MCF 10A (cell line): ENCODE measurements around the gene NPW. TPM values are rescaled to one million over a fixed set of nuclear protein-coding genes. Genes with fewer than 3 reads are reported as not detected.

Source experiments
- BruUV-seq: library from RNA; stranded (reverse); fragments of 400-500 nt; replicated peaks from 2 replicates; lab custom pipeline; 2021; lab: Mats Ljungman, UMichigan
- CTCF ChIA-PET: fragments of 300-600 bp; sonication (Branson Sonifier 250); formaldehyde crosslinking; extraction: SDS; loops from one replicate; lab custom pipeline; 2021; ENCODE audit warnings: antibody characterized with exemption, inconsistent platforms; lab: Yijun Ruan, JAX
- POLR2A ChIA-PET: fragments of 300-600, 350-650 bp; sonication (Branson Sonifier 250); formaldehyde crosslinking; extraction: SDS; loops from one replicate; lab custom pipeline; 2020; ENCODE audit warnings: antibody characterized with exemption, inconsistent platforms; lab: Yijun Ruan, JAX
- DNase-seq: peaks from one replicate; pipeline ENCODE4 v3.0.0-alpha.2; 2018; ENCODE audit not compliant: unreplicated experiment
- H3K27ac Mint-ChIP-seq: one replicate; pipeline ENCODE4 v1.8.0; 2022; ENCODE audit warnings: mild to moderate bottlenecking, low read depth, mixed read lengths; ENCODE audit not compliant: unreplicated experiment
- H3K27me3 Mint-ChIP-seq: one replicate; pipeline ENCODE4 v1.8.0; 2022; ENCODE audit warnings: mixed read lengths; ENCODE audit not compliant: insufficient read depth, unreplicated experiment
- H3K36me3 Mint-ChIP-seq: one replicate; pipeline ENCODE4 v1.8.0; 2022; ENCODE audit warnings: mild to moderate bottlenecking, moderate library complexity, mixed read lengths; ENCODE audit not compliant: insufficient read depth, unreplicated experiment
- H3K4me1 Mint-ChIP-seq: one replicate; pipeline ENCODE4 v1.8.0; 2022; ENCODE audit warnings: mixed read lengths; ENCODE audit not compliant: insufficient read depth, unreplicated experiment
- H3K4me3 Mint-ChIP-seq: one replicate; pipeline ENCODE4 v1.8.0; 2022; ENCODE audit warnings: mild to moderate bottlenecking, moderate library complexity, mixed read lengths; ENCODE audit not compliant: unreplicated experiment
- H3K9me3 Mint-ChIP-seq: one replicate; pipeline ENCODE4 v1.8.0; 2022; ENCODE audit warnings: mixed read lengths; ENCODE audit not compliant: unreplicated experiment
- intact Hi-C: fragments of 100-400 bp; cut with micrococcal nuclease; formaldehyde crosslinking; loops from 2 replicates; pipeline ENCODE4 v1.14.1; 2022
- total RNA-seq: library from RNA; stranded (reverse); gene quantifications from 2 replicates; pipeline ENCODE4 v1.2.3, GENCODE V29; 2022
- TF ChIP-seq, protein P1 (sequence below): fragments of 200-600 bp; IDR thresholded peaks from one replicate; pipeline ENCODE4 v1.8.0; 2022; ENCODE audit warnings: antibody characterized with exemption, mild to moderate bottlenecking; ENCODE audit not compliant: unreplicated experiment

The NPW gene
- total RNA-seq, 1 experiment from 2014 or later, result 4.9 TPM

- BruUV-seq, result no TSS peak
- ChIA-PET POLR2A (interaction anchor here (0.7 to 0.8 kb wide), 2 partner anchors 118 to 226 kb away, joined by 3 to 4 read pairs; partner anchors contain the start of gene TRAF7), CTCF (no interaction called here)
- Mint-ChIP-seq H3K27me3 (no peaks in the 10 kb centered on the region), H3K9me3 (no peaks in the 10 kb centered on the region), H3K4me3 (no peak overlapping the region), H3K36me3 (no peaks in the 10 kb centered on the region), H3K27ac (no peak overlapping the region), H3K4me1 (no peaks in the 10 kb centered on the region)
- TF ChIP-seq, protein P1, sequence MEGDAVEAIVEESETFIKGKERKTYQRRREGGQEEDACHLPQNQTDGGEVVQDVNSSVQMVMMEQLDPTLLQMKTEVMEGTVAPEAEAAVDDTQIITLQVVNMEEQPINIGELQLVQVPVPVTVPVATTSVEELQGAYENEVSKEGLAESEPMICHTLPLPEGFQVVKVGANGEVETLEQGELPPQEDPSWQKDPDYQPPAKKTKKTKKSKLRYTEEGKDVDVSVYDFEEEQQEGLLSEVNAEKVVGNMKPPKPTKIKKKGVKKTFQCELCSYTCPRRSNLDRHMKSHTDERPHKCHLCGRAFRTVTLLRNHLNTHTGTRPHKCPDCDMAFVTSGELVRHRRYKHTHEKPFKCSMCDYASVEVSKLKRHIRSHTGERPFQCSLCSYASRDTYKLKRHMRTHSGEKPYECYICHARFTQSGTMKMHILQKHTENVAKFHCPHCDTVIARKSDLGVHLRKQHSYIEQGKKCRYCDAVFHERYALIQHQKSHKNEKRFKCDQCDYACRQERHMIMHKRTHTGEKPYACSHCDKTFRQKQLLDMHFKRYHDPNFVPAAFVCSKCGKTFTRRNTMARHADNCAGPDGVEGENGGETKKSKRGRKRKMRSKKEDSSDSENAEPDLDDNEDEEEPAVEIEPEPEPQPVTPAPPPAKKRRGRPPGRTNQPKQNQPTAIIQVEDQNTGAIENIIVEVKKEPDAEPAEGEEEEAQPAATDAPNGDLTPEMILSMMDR, result no peak
- intact Hi-C loops, result no loop called here
- no peak for DNase-seq
These were observed 18.2 kb downstream of the NPW start for GRCh38 chr16:2037647-2038381.

DNA sequence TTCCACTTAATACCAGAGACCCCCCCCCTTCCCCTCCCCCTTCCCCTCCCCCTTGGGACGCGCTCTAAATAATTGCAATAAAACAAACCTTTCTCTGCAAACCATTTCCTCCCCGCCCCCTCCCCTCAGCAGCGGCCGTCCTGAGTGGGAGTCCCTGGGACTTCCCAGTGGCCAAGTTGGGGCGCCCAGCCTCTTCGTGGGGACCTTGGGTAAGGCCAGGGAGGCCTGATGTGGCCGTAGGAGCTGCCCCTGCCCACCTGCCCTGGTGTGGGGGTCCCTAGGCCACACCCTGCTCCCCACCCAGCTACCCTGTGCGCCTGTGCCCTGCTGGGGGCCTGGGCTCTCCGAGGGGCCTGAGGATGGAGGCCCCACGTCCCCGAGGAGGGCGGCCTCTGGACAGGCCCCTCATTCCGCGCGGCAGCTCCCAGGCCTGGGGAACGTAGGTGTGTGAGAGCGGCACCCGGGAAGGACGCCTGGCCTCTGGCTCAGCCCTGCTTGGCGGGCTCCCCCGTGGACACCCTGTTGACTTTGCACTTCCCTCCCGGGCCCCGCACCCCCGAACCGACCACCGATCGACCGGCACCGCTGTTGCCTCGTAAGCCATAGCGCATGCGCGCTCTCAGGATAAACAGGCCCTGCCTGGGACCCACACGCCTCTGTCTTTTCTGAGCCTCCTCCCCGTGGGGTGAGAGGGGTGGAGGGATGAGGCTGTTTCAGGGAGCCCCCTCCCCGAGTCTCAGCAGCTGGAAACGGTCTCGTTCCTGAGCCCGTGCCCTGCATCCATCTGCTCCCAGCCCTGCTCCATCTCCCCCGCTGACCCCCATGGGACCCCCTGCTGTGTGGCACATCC is 19.0 kb downstream of the NPW start:
- no peaks in the 10 kb centered on the region for H3K9me3 Mint-ChIP-seq
- TF ChIP-seq, protein P1, result no peak
- H3K36me3 Mint-ChIP-seq, result no peaks in the 10 kb centered on the region
- DNase-seq, result no peak
- no peaks in the 10 kb centered on the region for H3K27me3 Mint-ChIP-seq
- peaks cover 6% of the 10 kb centered on the region for H3K4me1 Mint-ChIP-seq
- BruUV-seq, result no TSS peak
- intact Hi-C loops, result no loop called here
- CTCF ChIA-PET, result interaction anchor here (0.6 to 0.9 kb wide), 2 partner anchors 102 to 221 kb away, joined by 3 read pairs; no protein-coding TSS in a partner anchor
- H3K4me3 Mint-ChIP-seq, result no peak overlapping the region
- no peak overlapping the region for H3K27ac Mint-ChIP-seq
- POLR2A ChIA-PET, result interaction anchor here (0.6 to 1.0 kb wide), 3 partner anchors 46 to 117 kb away, joined by 3 to 4 read pairs (median 3); partner anchors contain the start of gene TRAF7

GRCh38 chr16:2039274-2040031 is 19.9 kb downstream of the NPW start:
- H3K9me3 Mint-ChIP-seq, result no peaks in the 10 kb centered on the region
- intact Hi-C loops, result no loop called here
- H3K27me3 Mint-ChIP-seq, result no peaks in the 10 kb centered on the region
- H3K27ac Mint-ChIP-seq, result no peak overlapping the region
- ChIA-PET CTCF (interaction anchor here (0.6 to 0.9 kb wide), 3 partner anchors 101 to 220 kb away, joined by 3 read pairs; no protein-coding TSS in a partner anchor), POLR2A (interaction anchor here (1.0 kb wide), 2 partner anchors 31 to 45 kb away, joined by 3 read pairs; no protein-coding TSS in a partner anchor)
- H3K4me3 Mint-ChIP-seq, result no peak overlapping the region
- BruUV-seq, result no TSS peak
- no peak for DNase-seq
- TF ChIP-seq, protein P1, result no peak
- no peaks in the 10 kb centered on the region for H3K36me3 Mint-ChIP-seq
- H3K4me1 Mint-ChIP-seq, result peaks cover 6% of the 10 kb centered on the region
